DOHH2 (cell line): ENCODE measurements around the gene DIS3L2.

Source experiments
- H3F3A ChIP-seq: fragments of 200-600 bp; sonication (generic), shearing (Covaris generic); 2 replicates; pipeline ENCODE4 v1.6.0; 2016; ENCODE audit warnings: antibody characterized with exemption, mild to moderate bottlenecking; ENCODE audit not compliant: control insufficient read depth, insufficient read depth
- H3K27ac ChIP-seq: fragments of 200-600 bp; sonication (generic); 2 replicates; pipeline ENCODE4 v1.5.1; 2014; ENCODE audit warnings: low read depth, mild to moderate bottlenecking, low read length, moderate library complexity
- H3K27me3 ChIP-seq: fragments of 200-600 bp; sonication (generic); 2 replicates; pipeline ENCODE4 v1.6.1; 2014; ENCODE audit warnings: mild to moderate bottlenecking, low read length, mixed read lengths; ENCODE audit not compliant: control insufficient read depth
- H3K36me3 ChIP-seq: fragments of 200-600 bp; sonication (generic); 2 replicates; pipeline ENCODE4 v1.6.1; 2014; ENCODE audit warnings: mild to moderate bottlenecking, low read length, moderate library complexity, mixed read lengths; ENCODE audit not compliant: control insufficient read depth
- H3K4me1 ChIP-seq: fragments of 200-600 bp; sonication (generic); 2 replicates; pipeline ENCODE4 v1.6.1; 2014; ENCODE audit warnings: mild to moderate bottlenecking, low read length, mixed read lengths; ENCODE audit not compliant: control insufficient read depth
- H3K4me2 ChIP-seq: fragments of 200-600 bp; sonication (generic); 2 replicates; pipeline ENCODE4 v1.6.0; 2014; ENCODE audit warnings: mild to moderate bottlenecking, low read length, moderate library complexity
- H3K4me3 ChIP-seq: fragments of 200-600 bp; sonication (generic); 2 replicates; pipeline ENCODE4 v1.5.1; 2014; ENCODE audit warnings: mild to moderate bottlenecking, low read length, mixed read lengths
- H3K79me2 ChIP-seq: fragments of 200-600 bp; sonication (generic); 2 replicates; pipeline ENCODE4 v1.6.1; 2014; ENCODE audit warnings: mild to moderate bottlenecking, low read length, mixed read lengths; ENCODE audit not compliant: control insufficient read depth
- H3K9me2 ChIP-seq: fragments of 200-600 bp; sonication (generic); replicated peaks from 2 replicates; pipeline ENCODE4 v1.6.1; 2014; ENCODE audit warnings: mild to moderate bottlenecking, low read length, mixed read lengths; ENCODE audit not compliant: control insufficient read depth
- H3K9me3 ChIP-seq: fragments of 200-600 bp; sonication (generic); 2 replicates; pipeline ENCODE4 v1.6.1; 2014; ENCODE audit warnings: antibody characterized with exemption, low read length, mixed read lengths; ENCODE audit not compliant: control insufficient read depth, insufficient read depth
- H4K20me1 ChIP-seq: fragments of 200-600 bp; sonication (generic); 2 replicates; pipeline ENCODE4 v1.6.0; 2014; ENCODE audit warnings: low read depth, mild to moderate bottlenecking, antibody characterized with exemption, low read length, moderate library complexity; ENCODE audit not compliant: control insufficient read depth, insufficient read depth
- EZH2phosphoT487 ChIP-seq: fragments of 200-600 bp; sonication (generic); IDR thresholded peaks from 2 replicates; pipeline ENCODE4 v1.6.1; 2017; ENCODE audit warnings: borderline replicate concordance, mild to moderate bottlenecking, antibody characterized with exemption, low read length, moderate library complexity, mixed read lengths
- TF ChIP-seq, protein P1 (sequence below): fragments of 200-600 bp; sonication (generic); IDR thresholded peaks from one replicate; pipeline ENCODE4 v1.5.1; 2014; ENCODE audit warnings: antibody characterized with exemption, mild to moderate bottlenecking, low read depth, low read length; ENCODE audit not compliant: poor library complexity, severe bottlenecking

Gene DIS3L2

DNA sequence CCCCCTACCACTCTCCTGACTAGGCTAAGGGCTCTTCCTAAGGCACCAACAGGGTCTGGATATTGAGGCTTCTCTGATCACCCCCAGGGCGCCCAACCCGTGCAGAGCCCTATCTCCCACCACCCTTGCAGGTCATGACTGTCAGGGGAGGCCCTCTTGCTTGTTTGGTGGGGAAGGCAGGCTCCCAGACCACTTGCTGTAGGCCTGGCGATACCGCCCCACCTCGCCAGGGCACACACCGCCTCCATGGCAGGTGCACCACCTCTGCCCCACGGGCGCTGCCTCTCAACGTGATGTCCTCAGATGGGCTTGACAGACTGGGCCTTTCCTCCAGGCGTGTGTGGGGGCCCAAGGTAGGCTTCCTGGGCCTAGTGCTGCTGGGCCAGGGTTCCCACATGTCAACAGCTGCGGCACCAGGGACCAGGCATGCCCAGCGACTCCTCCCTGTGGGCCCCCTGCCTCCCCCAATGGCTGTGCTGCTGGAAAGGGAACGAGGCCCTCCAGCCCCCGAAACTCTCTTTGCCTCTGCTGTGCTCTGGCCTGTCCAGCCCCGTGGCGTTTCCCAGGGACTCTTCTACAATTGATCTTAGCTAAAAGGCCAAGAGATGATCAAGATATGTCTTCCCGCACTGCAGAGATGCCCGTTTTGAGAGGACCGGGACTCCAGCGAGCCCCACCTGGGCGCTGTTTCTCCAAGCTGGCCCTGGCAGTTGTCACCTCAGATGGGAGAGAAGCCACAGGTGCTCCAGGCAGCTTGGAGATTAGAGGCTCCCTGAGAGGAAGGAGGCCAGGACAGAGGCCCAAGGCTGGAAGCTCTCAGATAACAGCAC, 42.8 kb upstream of the DIS3L2 start:
- Histone ChIP-seq H3K9me2 (no peaks in the 10 kb centered on the region), H3K4me3 (no peak overlapping the region), H3F3A (no peaks in the 10 kb centered on the region), H3K36me3 (no peaks in the 10 kb centered on the region), H4K20me1 (no peaks in the 10 kb centered on the region), H3K79me2 (no peaks in the 10 kb centered on the region), H3K4me2 (no peak overlapping the region), H3K27ac (no peak overlapping the region), H3K27me3 (peaks cover 16% of the 10 kb centered on the region), H3K9me3 (no peaks in the 10 kb centered on the region), H3K4me1 (no peaks in the 10 kb centered on the region)
- TF ChIP-seq, protein P1, sequence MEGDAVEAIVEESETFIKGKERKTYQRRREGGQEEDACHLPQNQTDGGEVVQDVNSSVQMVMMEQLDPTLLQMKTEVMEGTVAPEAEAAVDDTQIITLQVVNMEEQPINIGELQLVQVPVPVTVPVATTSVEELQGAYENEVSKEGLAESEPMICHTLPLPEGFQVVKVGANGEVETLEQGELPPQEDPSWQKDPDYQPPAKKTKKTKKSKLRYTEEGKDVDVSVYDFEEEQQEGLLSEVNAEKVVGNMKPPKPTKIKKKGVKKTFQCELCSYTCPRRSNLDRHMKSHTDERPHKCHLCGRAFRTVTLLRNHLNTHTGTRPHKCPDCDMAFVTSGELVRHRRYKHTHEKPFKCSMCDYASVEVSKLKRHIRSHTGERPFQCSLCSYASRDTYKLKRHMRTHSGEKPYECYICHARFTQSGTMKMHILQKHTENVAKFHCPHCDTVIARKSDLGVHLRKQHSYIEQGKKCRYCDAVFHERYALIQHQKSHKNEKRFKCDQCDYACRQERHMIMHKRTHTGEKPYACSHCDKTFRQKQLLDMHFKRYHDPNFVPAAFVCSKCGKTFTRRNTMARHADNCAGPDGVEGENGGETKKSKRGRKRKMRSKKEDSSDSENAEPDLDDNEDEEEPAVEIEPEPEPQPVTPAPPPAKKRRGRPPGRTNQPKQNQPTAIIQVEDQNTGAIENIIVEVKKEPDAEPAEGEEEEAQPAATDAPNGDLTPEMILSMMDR = no peak

DNA sequence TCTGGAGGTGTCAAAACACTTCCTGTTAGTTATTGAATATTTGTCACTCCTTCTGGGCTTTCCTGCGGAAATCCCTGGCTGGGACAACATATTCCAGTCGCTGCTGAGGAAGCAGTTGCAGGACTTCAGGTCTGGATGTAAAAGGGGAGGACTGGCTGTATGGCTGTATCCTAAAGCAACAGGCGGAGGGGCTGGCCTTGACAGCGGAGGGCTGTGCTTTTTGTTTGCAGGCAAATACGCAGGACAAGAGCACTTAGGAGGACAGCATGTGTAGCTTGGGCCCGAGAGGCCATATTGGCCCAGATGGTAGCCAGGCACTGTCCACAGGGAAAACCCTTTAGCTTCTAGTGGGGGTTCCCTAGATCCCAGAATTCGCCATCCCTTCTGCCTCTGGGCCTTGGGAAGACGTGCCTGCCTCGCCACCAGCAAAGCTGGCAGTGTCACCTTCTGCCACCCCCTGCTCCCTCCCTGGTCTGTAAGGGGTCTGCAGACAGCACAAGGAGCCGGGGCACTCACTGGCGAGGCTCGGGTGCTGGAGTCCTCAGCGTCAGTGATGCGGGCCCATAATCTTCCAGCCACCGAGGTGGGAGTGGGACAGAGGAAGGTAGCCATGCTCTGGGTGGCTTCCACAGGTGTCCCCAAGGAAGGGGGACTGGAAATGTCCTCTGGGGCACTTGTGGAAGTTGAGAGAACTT, 42.0 kb upstream of the DIS3L2 start:
- H3K79me2 ChIP-seq = no peaks in the 10 kb centered on the region
- no peaks in the 10 kb centered on the region for H3K36me3 ChIP-seq
- no peaks in the 10 kb centered on the region for H4K20me1 ChIP-seq
- no peaks in the 10 kb centered on the region for H3K9me3 ChIP-seq
- no peak overlapping the region for H3K4me2 ChIP-seq
- no peaks in the 10 kb centered on the region for H3K4me1 ChIP-seq
- H3F3A ChIP-seq = no peaks in the 10 kb centered on the region
- H3K9me2 ChIP-seq = no peaks in the 10 kb centered on the region
- peaks cover 23% of the 10 kb centered on the region for H3K27me3 ChIP-seq
- TF ChIP-seq EZH2phosphoT487 = no peak
- TF ChIP-seq, protein P1 = no peak
- H3K4me3 ChIP-seq = no peak overlapping the region
- H3K27ac ChIP-seq = no peak overlapping the region

DNA sequence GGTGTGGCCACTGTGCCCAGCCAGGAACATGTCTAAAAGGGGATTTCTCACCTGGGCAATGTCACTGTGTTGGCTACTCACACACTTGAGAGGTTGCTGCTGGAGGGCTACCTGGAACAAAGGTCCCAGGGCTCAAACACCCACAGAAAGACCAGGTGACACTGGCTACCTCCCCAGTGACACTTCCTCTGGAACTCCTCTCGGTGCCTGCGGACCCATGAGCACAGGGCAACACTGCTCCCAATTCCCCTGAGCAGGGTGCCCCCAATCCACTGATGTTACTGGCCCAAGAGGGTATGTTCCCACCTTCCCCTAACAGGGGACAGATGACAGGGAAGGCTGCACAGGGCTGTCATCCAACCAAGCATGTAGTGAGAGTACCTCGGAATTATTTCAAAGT, 41.1 kb upstream of the DIS3L2 start:
- Histone ChIP-seq H3K27ac (no peak overlapping the region), H3K9me2 (no peaks in the 10 kb centered on the region), H3K4me3 (no peak overlapping the region), H4K20me1 (no peaks in the 10 kb centered on the region), H3K79me2 (no peaks in the 10 kb centered on the region), H3K4me2 (no peak overlapping the region), H3K9me3 (no peaks in the 10 kb centered on the region), H3K27me3 (peaks cover 30% of the 10 kb centered on the region), H3K36me3 (no peaks in the 10 kb centered on the region), H3F3A (no peaks in the 10 kb centered on the region), H3K4me1 (peaks cover 5% of the 10 kb centered on the region)
- TF ChIP-seq EZH2phosphoT487 = no peak
- TF ChIP-seq, protein P1 = no peak
